HEK293T (cell line): ENCODE data around the gene PILRA.

Source experiments
- ARNT ChIP-seq: fragments of 450-650 bp; IDR thresholded peaks from 2 replicates; pipeline ENCODE4 v1.6.1; 2017; ENCODE audit warnings: mild to moderate bottlenecking
- BHLHE40 ChIP-seq: fragments of 450-650 bp; IDR thresholded peaks from 2 replicates; pipeline ENCODE4 v1.6.1; 2016; ENCODE audit warnings: mild to moderate bottlenecking, moderate library complexity, borderline replicate concordance
- ELF4 ChIP-seq: fragments of 450-650 bp; IDR thresholded peaks from 2 replicates; pipeline ENCODE4 v1.6.1; 2017; ENCODE audit warnings: antibody characterized with exemption
- FOXA1 ChIP-seq: fragments of 450-650 bp; IDR thresholded peaks from 2 replicates; pipeline ENCODE4 v1.6.1; 2016; ENCODE audit warnings: mild to moderate bottlenecking
- HDGF ChIP-seq: fragments of 450-650 bp; IDR thresholded peaks from 2 replicates; pipeline ENCODE4 v1.6.1; 2017; ENCODE audit warnings: antibody characterized with exemption, borderline replicate concordance
- PKNOX1 ChIP-seq: fragments of 450-650 bp; IDR thresholded peaks from 2 replicates; pipeline ENCODE4 v1.6.1; 2016
- SP1 ChIP-seq: fragments of 450-650 bp; IDR thresholded peaks from 2 replicates; pipeline ENCODE4 v1.6.1; 2017
- SUZ12 ChIP-seq: fragments of 450-650 bp; IDR thresholded peaks from 2 replicates; pipeline ENCODE4 v1.6.1; 2016; ENCODE audit warnings: mild to moderate bottlenecking
- TARDBP ChIP-seq: fragments of 450-650 bp; IDR thresholded peaks from 2 replicates; pipeline ENCODE4 v1.6.1; 2016
- ZNF384 ChIP-seq: fragments of 450-650 bp; IDR thresholded peaks from 2 replicates; pipeline ENCODE4 v1.6.1; 2016

GRCh38 chr7:100407285-100408180 lies 34.2 kb downstream of the PILRA start:
- TF ChIP-seq BHLHE40 (no peak), PKNOX1 (no peak), ZNF384 (no peak; the same call in 1 of the 2 replicates), SUZ12 (no peak), ARNT (no peak), HDGF (no peak), SP1 (no peak), ELF4 (no peak), FOXA1 (no peak), TARDBP (no peak)
